OCI-LY3 (cell line): Measurements from ENCODE around the gene ZDHHC22.

Experiments used
- CTCF ChIP-seq: fragments of 200-600, 300-600 bp; sonication (generic); IDR thresholded peaks from 2 replicates; pipeline ENCODE4 v1.5.1; 2014; ENCODE audit warnings: antibody characterized with exemption, low read length, low read depth
- EZH2phosphoT487 ChIP-seq: fragments of 200-600 bp; shearing (Covaris generic); IDR thresholded peaks from 2 replicates; pipeline ENCODE4 v1.6.1; 2018; ENCODE audit warnings: antibody characterized with exemption, mixed run types, low read depth

GRCh38 chr14:77102154-77102553, 39.4 kb downstream of the ZDHHC22 start:
- TF ChIP-seq EZH2phosphoT487, result no peak
- no peak for TF ChIP-seq CTCF
